ENCODE results near the gene ZYG11A.

DNA sequence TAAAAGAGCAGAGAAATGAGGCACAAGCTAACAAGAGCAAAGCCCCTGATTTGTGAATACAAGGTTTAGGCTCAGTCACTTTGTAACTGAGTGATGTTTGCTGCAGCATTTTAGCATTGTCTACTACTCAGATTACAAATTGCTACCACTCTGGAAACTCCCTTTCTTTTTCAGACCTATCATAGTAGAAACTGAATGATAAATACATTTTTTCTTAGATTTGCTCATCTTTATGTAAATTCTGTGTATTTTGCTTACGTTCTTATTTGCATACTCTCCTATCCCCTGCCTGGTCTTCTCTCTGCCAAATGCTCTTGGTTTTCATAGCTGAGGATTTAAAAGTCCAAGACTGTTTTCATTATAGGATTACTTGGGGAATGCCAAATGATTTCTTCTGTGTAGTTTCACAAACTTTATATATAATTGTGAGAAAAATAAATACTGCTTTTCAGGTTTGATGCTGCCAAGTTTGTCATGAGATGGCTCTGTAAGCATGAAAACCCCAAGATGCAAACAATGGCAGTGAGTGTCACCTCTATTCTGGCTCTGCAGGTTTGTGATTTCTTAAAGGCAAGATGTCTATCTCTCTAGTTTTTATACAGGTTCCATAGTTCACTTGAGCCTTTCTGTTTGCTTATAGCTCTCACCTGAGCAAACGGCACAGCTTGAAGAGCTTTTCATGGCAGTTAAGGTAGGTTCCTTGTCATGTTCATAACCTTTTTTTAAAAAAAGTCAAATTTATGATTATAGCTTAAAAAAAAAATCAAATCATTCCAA lies 24.7 kb downstream of the ZYG11A start:
- no peak for TF ChIP-seq CTCF (IDR thresholded peaks at IDR 0.05)
- TF ChIP-seq POLR2A (IDR thresholded peaks at IDR 0.05) = no peak
- no peak for TF ChIP-seq POLR2AphosphoS5 (IDR thresholded peaks at IDR 0.05)
